ENCODE data around the gene STK4.

Gene STK4

DNA sequence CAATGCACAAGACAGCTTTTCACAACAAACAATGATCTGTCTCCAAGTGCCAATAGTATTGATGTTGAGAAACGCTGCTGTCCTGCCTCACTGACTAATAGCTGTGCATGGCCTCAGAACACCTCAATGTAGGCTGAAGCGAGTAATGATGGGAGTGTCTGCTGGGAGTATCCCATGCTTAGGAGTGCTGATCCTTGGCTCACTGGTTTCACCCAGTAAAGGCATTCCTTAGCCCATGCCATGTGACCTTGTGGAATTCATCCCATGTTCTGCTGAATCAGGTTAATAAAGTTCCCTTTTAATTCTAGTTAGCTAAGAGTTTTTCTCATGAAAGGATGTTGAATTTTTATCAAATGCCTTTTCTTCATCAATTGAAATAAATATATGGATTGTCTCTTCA is 161.8 kb downstream of the STK4 start:
- no peak for TF ChIP-seq Cebpa-rat (IDR thresholded peaks at IDR 0.05)

More for the DNA sequence above, 161.8 kb downstream of the STK4 start:
- H3K4me3 ChIP-seq = no peak overlapping the region
- no peak overlapping the region for H3K4me2 ChIP-seq
- H3K9ac ChIP-seq = no peak overlapping the region
- no peak overlapping the region for H3K27ac ChIP-seq
- no peaks in the 10 kb centered on the region for H4K20me1 ChIP-seq
- no peaks in the 10 kb centered on the region for H3K9me3 ChIP-seq
- H3K36me3 ChIP-seq = no peaks in the 10 kb centered on the region
- no peaks in the 10 kb centered on the region for H3K27me3 ChIP-seq
- H3K4me1 ChIP-seq = no peaks in the 10 kb centered on the region
